GM23338 (cell line): ENCODE measurements around the gene GTPBP1. TPM values are rescaled to one million over a fixed set of nuclear protein-coding genes. Genes with fewer than 3 reads are reported as not detected.

Experiments
- ATAC-seq: fragments of 200-7000 bp; cut with Tn5 transposase; 3 replicates; pipeline ENCODE4 v1.9.1; 2020
- DNase-seq: peaks from one replicate; pipeline ENCODE4 v3.0.0-alpha.2; 2015; ENCODE audit warnings: low spot score
- H2AFZ ChIP-seq: fragments of 200-600 bp; sonication (generic); 2 replicates; pipeline ENCODE4 v1.8.0; 2016; ENCODE audit warnings: antibody characterized with exemption, mild to moderate bottlenecking, moderate library complexity
- H3F3A ChIP-seq: fragments of 200-600 bp; sonication (generic); replicated peaks from 2 replicates; pipeline ENCODE4 v1.8.0; 2017; ENCODE audit warnings: antibody characterized with exemption, mixed run types, low read depth
- H3K27ac ChIP-seq: fragments of 200-600 bp; sonication (generic); 2 replicates; pipeline ENCODE4 v1.6.1; 2016; ENCODE audit warnings: low read depth
- H3K27me3 ChIP-seq: fragments of 200-600 bp; sonication (generic); 2 replicates; pipeline ENCODE4 v1.8.0; 2016; ENCODE audit warnings: mild to moderate bottlenecking, mixed run types, moderate library complexity; ENCODE audit not compliant: insufficient read depth
- H3K36me3 ChIP-seq: fragments of 200-600 bp; sonication (generic); 2 replicates; pipeline ENCODE4 v1.8.0; 2016; ENCODE audit warnings: mild to moderate bottlenecking; ENCODE audit not compliant: insufficient read depth
- H3K4me1 ChIP-seq: fragments of 200-600 bp; sonication (generic); 2 replicates; pipeline ENCODE4 v1.8.0; 2016; ENCODE audit warnings: mild to moderate bottlenecking, moderate library complexity; ENCODE audit not compliant: insufficient read depth
- H3K4me2 ChIP-seq: fragments of 200-600 bp; sonication (generic); 2 replicates; pipeline ENCODE4 v1.7.1; 2017; ENCODE audit warnings: mixed run types
- H3K4me3 ChIP-seq: fragments of 200-600 bp; sonication (generic); 2 replicates; pipeline ENCODE4 v1.6.1; 2016; ENCODE audit warnings: mixed run types
- H3K79me2 ChIP-seq: fragments of 200-600 bp; sonication (generic); replicated peaks from 2 replicates; pipeline ENCODE4 v1.8.0; 2017; ENCODE audit warnings: mild to moderate bottlenecking; ENCODE audit not compliant: insufficient read depth
- H3K9me2 ChIP-seq: fragments of 200-600 bp; sonication (generic); 2 replicates; pipeline ENCODE4 v1.8.0; 2017; ENCODE audit not compliant: insufficient read depth
- H4K20me1 ChIP-seq: fragments of 200-600 bp; sonication (generic); replicated peaks from 2 replicates; pipeline ENCODE4 v1.8.0; 2017; ENCODE audit warnings: mild to moderate bottlenecking; ENCODE audit not compliant: insufficient read depth
- H3K27ac Mint-ChIP-seq: 2 replicates; pipeline ENCODE4 v1.8.0; 2020; ENCODE audit warnings: inconsistent platforms, mild to moderate bottlenecking, moderate library complexity, mixed read lengths
- H3K27me3 Mint-ChIP-seq: 3 replicates; pipeline ENCODE4 v1.8.0; 2022; ENCODE audit warnings: low read depth, mild to moderate bottlenecking, moderate library complexity, mixed read lengths, inconsistent platforms; ENCODE audit not compliant: insufficient read depth, poor library complexity
- H3K36me3 Mint-ChIP-seq: 3 replicates; pipeline ENCODE4 v1.8.0; 2021; ENCODE audit warnings: low read depth, mild to moderate bottlenecking, inconsistent platforms, moderate library complexity, mixed read lengths
- H3K4me1 Mint-ChIP-seq: 3 replicates; pipeline ENCODE4 v1.8.0; 2020; ENCODE audit warnings: mild to moderate bottlenecking, inconsistent platforms, mixed read lengths
- H3K4me3 Mint-ChIP-seq: 3 replicates; pipeline ENCODE4 v1.8.0; 2021; ENCODE audit warnings: moderate library complexity, mild to moderate bottlenecking, inconsistent platforms, mixed read lengths
- H3K9me3 Mint-ChIP-seq: 3 replicates; pipeline ENCODE4 v1.8.0; 2020; ENCODE audit warnings: moderate library complexity, mild to moderate bottlenecking, inconsistent platforms, mixed read lengths
- CREB1 ChIP-seq: fragments of 250-450 bp; sonication (Bioruptor Pico); IDR thresholded peaks from 2 replicates; pipeline ENCODE4 v1.5.0; 2020; ENCODE audit warnings: low read depth, mild to moderate bottlenecking, moderate library complexity
- CTCF ChIP-seq, 2 experiments: fragments of 200-600 bp in 1 of 2; sonication (generic) in 1 of 2; conservative IDR thresholded peaks; 2 replicates each; pipeline versions ENCODE4 v1.5.1 to v1.6.1; 2016 to 2017; ENCODE audit warnings: antibody characterized with exemption in 2 of 2, low read depth in 2 of 2, mild to moderate bottlenecking in 2 of 2, moderate library complexity in 1 of 2
- ETS1 ChIP-seq: IDR thresholded peaks from 2 replicates; pipeline ENCODE4 v1.6.1; 2016; ENCODE audit warnings: antibody characterized with exemption
- EZH2 ChIP-seq: fragments of 200-600 bp; sonication (generic); IDR thresholded peaks from one replicate; pipeline ENCODE4 v1.8.0; 2017; ENCODE audit warnings: antibody characterized with exemption, mild to moderate bottlenecking, low read depth; ENCODE audit not compliant: unreplicated experiment
- EZH2phosphoT487 ChIP-seq: fragments of 200-600 bp; sonication (generic); IDR thresholded peaks from one replicate; pipeline ENCODE4 v1.8.1; 2018; ENCODE audit warnings: antibody characterized with exemption; ENCODE audit not compliant: unreplicated experiment
- JUNB ChIP-seq: IDR thresholded peaks from one replicate; pipeline ENCODE4 v1.6.1; 2016; ENCODE audit warnings: antibody characterized with exemption; ENCODE audit not compliant: unreplicated experiment
- NANOG ChIP-seq: IDR thresholded peaks from 2 replicates; pipeline ENCODE4 v1.6.1; 2016; ENCODE audit warnings: antibody characterized with exemption, borderline replicate concordance
- POLR2AphosphoS5 ChIP-seq: IDR thresholded peaks from 2 replicates; pipeline ENCODE4 v1.6.1; 2016; ENCODE audit warnings: antibody characterized with exemption, low read depth
- REST ChIP-seq: IDR thresholded peaks from one replicate; pipeline ENCODE4 v1.6.1; 2018; ENCODE audit warnings: antibody characterized with exemption; ENCODE audit not compliant: unreplicated experiment
- ZNF114 ChIP-seq: fragments of 250-450 bp; sonication (Bioruptor Pico); IDR thresholded peaks from 2 replicates; pipeline ENCODE4 v1.5.0; 2020; ENCODE audit warnings: mild to moderate bottlenecking, moderate library complexity
- ZNF331 ChIP-seq: fragments of 250-450 bp; sonication (Bioruptor Pico); IDR thresholded peaks from 2 replicates; pipeline ENCODE4 v1.5.0; 2020; ENCODE audit warnings: low read depth, mild to moderate bottlenecking, moderate library complexity
- ZNF462 ChIP-seq: fragments of 250-450 bp; sonication (Bioruptor Pico); IDR thresholded peaks from 2 replicates; pipeline ENCODE4 v1.5.0; 2020; ENCODE audit warnings: mild to moderate bottlenecking, moderate library complexity
- polyA plus RNA-seq: library from polyadenylated mRNA; unstranded; fragments of >200 nt; fragmentation: Nextera tagmentation; extraction: Ambion mirVana; gene quantifications from 2 replicates; pipeline ENCODE4 v1.2.1, GENCODE V29; 2016
- total RNA-seq: library from RNA; depleted of rRNA; stranded (reverse); fragments of >200 nt; shearing (Covaris generic); gene quantifications from 2 replicates; pipeline ENCODE4 v1.2.3, GENCODE V29; 2014

GTPBP1 gene
- total and polyA plus RNA-seq, 2 experiments from 2014 or later: 27.2 to 88.4 TPM

GRCh38 chr22:38777087-38777671 is 71.4 kb downstream of the GTPBP1 start:
- no peak for TF ChIP-seq ZNF462 (CRISPR knock-in tag)
- no peak for TF ChIP-seq POLR2AphosphoS5
- TF ChIP-seq JUNB: no peak
- no peak for TF ChIP-seq NANOG
- TF ChIP-seq ZNF331 (CRISPR knock-in tag): no peak
- TF ChIP-seq EZH2phosphoT487: no peak
- no peak for TF ChIP-seq ETS1
- no peak for TF ChIP-seq EZH2
- TF ChIP-seq CTCF (conservative IDR thresholded peaks at IDR 0.05; ENCODE audit: low read depth in 2 of 2): no peak
- TF ChIP-seq ZNF114 (CRISPR knock-in tag): no peak
- no peak for TF ChIP-seq CREB1 (CRISPR knock-in tag)
- TF ChIP-seq REST: no peak
- DNase-seq (no peak), ATAC-seq (no peak)
- Mint-ChIP-seq H3K36me3 (no peaks in the 10 kb centered on the region; the same call in 2 of the 3 replicates), H3K27me3 (peaks cover 11% of the 10 kb centered on the region), H3K4me3 (no peak overlapping the region), H3K9me3 (no peaks in the 10 kb centered on the region; the same call in 2 of the 3 replicates), H3K27ac (no peak overlapping the region), H3K4me1 (peaks cover 8% of the 10 kb centered on the region)
- Histone ChIP-seq H3K4me3 (no peak overlapping the region), H2AFZ (no peak overlapping the region), H3K36me3 (no peaks in the 10 kb centered on the region), H3K4me1 (no peaks in the 10 kb centered on the region), H3K79me2 (no peaks in the 10 kb centered on the region), H3K27ac (no peak overlapping the region), H3K9me2 (no peaks in the 10 kb centered on the region), H3F3A (no peaks in the 10 kb centered on the region), H3K4me2 (no peak overlapping the region), H4K20me1 (no peaks in the 10 kb centered on the region), H3K27me3 (no peaks in the 10 kb centered on the region)
